NCI-H187 (cell line): ENCODE results near the gene ZDHHC14.
"Not testable (repeated sequence)": the region's sequence is repeated elsewhere in the genome, so short reads cannot be mapped to it uniquely, and the experiment has no call there.

ENCODE experiments used
- DNase-seq, 2 experiments: peaks; one replicate each; lab custom pipeline; 2025; lab: John Stamatoyannopoulos, UW

Gene ZDHHC14

DNA sequence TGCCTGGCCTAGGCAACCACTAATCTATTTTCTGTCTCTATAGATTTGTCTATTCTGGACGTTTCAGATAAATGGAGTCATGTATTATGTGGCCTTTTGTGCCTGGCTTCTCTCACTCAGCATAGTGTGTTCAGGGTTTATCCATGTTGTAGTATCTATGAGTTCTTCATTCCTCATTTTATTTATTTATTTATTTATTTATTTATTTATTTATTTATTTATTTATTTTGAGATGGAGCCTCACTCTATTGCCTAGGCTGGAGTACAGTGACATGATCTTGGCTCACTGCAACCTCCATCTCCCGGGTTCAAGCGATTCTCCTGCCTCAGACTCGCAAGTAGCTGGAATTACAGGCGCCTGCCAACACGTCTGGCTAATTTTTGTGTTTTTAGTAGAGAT lies 86.3 kb downstream of the ZDHHC14 start:
- DNase-seq, result not testable (repeated sequence)

DNA sequence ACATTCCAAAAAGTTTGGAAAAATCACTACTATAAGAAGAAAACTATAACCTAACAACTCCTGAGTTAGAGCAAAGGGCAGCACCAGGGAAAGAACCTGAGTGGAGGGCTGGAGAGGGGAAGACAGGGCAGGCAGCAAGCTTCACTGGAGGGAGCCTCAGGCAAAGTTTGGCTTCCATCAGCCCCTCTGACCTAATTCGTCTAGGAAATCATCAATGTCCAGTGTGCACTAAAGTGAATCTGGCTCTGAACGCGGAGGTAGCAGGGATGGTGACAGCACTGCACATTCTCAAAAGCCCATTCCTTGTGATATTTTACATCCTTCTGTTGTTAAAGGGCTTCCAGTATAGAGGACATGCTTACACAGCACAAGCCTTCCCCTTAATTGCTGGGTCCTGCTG lies 87.1 kb downstream of the ZDHHC14 start:
- DNase-seq, result no peak

DNA sequence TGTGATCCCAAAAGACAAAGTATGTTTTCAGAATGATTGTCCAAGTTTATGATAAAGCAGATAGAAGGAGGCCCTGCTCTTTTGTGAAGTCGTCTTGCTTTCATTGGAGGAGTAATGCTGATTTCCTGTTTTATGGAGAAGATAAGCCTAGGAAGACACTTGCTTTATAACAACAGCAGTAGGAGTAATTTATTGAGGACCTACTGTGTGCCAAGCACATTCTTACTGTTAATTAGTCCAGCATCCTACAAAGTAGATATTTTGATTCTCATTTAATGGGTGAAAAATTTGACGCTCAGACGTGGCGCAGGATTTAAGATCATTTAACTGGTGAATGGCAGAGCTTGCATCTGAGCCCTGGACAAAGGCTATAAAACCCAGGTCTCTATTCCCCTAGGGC lies 87.6 kb downstream of the ZDHHC14 start:
- no peak for DNase-seq

DNA sequence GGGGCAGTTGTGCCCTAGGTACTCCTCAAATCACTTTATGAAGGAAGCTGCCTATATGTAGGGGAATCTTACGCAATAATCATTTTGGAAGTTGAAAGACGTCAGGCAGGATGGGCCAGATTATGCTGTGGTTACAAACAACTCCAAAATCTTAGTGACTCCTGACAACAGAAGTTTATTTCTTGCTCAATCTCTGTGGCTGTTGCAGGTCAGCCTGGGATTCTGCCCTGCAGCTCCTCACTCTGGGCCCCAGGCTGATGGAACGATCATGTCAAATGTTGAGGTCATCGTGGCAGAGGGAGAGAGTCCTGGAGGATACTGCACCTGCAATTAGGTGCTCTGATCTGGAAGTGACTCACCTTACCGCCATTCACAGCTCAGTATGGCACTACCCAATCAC lies 88.4 kb downstream of the ZDHHC14 start:
- DNase-seq, result no peak

DNA sequence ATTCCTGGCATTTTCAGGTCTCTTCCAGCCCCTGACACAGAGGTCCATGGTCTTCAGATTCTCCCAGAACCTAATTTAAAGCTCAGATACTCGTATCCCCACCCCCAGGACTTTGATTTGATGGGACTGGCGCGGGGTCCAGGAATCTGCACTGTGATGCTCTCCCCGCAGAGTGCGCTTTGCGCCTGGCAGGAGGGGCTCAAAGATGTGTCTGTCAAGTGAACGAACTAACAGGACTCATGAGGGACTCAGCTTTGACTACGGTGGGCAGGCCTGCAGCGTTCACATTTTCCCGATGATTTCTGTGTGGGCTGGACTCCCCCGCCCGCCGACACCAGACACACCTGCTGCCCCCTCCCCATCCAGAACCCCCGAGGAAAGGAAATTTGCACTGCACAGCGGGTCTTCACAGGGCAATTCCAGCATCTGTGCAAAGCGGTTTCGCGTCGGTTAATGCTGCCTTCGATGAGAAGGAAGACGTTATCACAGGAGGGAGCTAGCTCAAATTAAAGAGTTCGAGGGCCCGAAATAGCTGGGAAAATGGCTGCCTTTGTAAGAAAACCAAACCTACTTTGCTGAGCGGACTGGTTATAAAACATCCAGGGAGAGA lies 90.2 kb downstream of the ZDHHC14 start:
- DNase-seq, result no peak

DNA sequence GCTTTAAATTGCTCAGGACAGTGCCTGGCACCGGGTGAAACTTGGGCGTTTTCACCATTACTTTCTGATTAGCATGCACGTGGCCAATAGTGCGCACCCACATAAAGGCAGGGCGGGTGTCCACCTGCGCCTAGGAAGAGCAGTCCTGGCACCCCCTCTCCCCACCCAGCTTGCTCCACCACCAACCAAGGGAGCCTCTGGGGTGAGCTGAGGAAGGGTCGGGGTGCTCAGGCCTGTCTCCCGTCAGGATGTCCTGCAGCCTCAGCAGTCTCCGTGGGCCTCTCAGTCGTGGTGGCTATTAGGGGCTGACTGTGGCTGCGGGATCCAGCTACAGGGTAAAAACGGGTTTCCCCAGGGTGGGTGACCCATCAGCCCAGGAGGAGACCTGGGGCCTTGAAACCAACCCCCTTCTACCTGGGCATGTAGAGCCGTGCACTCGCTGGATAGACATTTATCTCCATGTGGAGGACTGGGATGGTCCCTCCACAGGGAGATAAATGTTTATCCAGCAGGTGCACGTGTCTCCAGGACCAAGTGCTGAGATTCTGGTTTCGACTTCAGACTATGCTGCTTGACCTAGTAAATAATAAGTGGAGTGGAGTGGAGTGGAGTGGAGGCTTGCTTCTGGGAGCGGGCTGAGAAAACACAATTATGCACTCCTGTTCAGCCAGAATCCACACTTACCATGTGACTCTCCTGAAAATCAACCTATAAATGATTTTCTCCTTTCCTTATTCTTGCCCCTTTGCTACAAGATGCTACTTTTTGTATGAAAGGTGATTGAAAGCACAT lies 91.1 kb downstream of the ZDHHC14 start:
- peak; percentile 68 to 75 for DNase-seq

DNA sequence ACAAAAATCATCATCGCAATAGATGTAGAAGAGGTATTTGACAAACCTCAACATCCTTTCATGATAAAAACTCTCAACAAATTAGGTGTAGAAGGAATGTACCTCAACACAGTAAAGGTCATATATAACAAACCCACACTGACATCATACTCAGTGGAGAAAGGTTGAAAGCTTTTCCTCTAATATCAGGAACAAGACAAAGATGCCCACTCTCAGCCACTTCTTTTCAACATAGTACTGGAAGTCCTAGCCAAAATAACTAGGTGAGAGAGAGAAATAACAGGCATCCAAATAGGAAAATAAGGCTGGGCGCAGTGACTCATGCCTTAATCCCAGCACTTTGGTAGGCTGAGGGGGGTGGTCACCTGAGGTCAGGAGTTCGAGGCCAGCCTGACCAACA lies 95.8 kb downstream of the ZDHHC14 start:
- DNase-seq, result no peak

DNA sequence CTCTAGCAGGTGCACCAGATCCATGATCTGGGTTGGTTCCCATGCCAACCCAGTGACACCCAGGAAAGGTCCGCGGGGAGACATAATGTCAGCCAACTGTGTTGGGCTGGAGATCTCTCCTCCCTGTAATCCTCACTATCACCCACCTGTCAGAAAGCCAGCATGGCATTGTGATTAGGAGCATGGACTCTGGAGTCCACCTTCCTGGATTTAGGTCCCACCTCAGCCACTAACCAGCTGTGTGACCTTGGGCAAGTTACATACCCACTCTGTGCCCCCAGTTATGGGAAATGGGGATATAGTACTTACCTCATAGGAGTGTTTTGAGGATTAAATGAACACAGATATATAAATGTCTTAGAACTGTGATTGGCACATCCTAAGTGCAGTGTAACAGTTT lies 97.9 kb downstream of the ZDHHC14 start:
- no peak for DNase-seq

DNA sequence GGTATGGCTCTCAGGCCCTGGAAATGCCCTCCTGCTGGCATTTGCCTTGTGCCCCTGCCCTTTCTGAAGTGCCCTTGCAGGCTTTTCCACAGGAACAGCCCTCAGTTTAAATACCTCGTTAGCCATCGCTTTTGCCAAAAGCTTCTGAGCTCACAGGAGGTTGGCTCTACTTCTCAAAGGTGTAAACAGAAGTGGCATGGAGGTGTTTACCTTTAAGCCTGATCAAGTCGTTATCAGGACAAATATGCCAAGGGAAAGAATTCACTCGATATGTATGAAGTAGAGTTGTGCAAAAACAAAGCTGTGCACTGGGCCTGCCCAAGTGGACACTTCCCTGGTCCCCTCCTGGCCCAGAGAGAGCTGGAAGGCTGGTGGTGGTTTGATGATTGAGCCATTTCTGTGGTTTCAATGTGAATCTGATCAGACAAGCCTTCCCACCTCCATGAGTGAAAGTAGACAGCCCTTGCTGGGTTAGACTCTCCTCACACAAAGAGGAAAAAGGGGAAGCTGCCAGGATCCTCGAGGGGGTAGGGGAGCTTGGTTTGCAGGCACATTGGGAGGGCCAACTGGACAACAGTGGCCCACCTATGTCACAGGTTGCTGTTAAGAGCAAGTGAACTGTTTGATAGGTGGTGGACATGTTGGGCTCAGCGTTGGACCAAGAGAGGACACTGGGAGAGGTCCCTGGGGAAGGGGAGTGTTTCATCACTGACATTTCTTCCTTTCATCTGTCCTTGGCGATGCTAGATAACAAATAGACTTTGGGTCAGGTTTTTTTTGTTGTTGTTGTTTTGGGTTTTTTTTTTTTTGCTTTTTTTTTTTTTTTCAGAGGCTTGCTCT lies 98.7 kb downstream of the ZDHHC14 start:
- DNase-seq, result no peak

DNA sequence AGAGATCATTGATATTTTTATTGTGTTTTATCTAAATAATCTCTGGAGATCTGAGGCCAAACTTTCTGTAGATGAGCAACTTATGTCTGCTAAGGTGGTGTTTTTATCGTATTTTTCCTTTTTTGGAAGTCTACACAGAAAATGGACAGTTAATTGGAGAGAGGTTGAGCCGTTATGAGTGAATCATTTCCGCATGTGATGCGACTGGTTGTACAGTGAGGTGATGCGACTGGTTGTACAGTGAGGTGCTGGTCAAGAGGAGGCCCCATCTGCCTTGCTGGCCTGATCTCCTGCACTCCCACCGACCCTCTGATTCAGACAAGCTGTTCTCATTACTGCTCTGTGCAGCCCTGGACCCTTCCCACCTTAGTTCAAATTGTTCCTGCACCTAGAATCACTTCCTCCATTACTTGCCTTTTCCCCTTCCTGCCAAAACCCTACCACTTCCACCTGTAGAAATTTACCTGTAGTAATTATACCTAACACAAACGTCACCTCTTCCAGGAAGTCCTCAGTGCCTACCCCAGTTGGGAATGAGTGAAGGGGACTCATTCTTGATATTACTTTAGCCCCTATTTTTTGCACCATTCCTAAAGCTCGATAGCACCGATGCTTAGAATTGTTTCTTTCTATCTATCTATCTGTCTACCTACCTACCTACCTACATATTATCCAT lies 100.3 kb downstream of the ZDHHC14 start:
- DNase-seq, result no peak

DNA sequence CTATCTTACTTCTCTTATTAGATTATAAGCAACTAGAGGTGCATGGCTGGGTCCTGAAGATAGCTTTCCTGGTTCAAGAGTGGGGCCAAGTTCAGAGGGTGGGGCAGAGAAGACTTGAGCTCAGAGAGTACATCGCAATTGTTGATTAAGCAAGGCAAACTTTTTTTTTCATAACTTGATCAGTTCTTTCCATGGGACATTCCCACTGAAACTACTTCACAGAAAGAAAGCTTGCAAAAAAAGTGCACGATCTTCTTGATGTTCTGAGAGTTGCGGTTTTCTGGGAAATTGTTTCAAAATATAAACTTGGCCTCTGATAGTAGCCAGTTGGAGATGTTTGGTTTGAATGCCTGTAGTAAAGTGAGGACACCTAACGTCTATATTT lies 100.9 kb downstream of the ZDHHC14 start:
- no peak for DNase-seq

DNA sequence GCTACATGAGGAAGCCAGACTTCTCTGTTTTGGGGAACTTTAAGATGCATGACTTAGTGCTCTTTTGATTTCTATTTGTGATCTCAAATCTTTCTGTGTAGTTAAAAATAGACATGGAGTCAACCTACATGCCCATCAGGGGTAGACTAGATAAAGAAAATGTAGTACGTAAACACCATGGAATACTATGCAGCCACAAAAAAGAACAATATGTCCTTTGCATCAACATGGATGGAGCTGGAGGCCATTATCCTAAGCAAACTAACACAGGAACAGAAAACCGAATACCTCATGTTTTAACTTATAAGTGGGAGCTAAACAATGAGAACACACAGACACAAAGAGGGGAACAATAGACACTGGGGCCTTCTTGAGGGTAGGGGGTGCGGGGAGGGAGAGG lies 102.8 kb downstream of the ZDHHC14 start:
- DNase-seq, result no peak

DNA sequence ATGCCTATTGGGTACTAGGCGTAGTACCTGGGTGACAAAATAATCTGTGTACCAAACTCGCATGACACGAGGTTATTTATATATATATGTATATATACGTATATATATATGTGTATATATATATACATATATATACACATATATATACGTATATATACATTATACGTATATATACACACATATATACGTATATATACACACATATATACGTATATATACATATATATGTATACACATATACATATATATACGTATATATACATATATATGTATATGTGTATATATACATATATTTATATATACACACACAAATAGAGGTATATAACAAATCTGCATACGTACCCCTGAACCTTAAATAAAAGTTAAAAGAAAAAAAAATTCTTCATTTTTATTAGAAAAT lies 103.2 kb downstream of the ZDHHC14 start:
- no peak for DNase-seq

DNA sequence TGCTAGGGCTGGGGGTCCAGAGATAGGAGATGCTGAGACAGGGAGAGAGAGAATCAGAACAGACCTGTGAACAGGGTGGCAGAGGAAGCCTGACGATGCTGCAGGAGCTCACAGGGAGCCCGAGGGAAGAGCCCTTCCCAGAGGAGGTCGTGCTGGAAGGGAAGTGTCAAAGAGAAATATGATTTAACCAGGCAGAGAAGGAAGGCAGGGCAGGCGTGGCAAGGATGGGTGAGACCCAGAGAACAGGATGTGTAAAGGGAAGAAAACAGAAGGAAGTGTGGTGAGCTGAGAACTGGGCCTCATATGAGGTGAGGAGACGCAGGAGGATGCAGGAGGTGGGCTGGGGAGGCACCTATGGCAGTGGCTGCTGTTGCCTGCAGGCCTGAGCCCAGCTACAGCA lies 105.6 kb downstream of the ZDHHC14 start:
- no peak for DNase-seq

DNA sequence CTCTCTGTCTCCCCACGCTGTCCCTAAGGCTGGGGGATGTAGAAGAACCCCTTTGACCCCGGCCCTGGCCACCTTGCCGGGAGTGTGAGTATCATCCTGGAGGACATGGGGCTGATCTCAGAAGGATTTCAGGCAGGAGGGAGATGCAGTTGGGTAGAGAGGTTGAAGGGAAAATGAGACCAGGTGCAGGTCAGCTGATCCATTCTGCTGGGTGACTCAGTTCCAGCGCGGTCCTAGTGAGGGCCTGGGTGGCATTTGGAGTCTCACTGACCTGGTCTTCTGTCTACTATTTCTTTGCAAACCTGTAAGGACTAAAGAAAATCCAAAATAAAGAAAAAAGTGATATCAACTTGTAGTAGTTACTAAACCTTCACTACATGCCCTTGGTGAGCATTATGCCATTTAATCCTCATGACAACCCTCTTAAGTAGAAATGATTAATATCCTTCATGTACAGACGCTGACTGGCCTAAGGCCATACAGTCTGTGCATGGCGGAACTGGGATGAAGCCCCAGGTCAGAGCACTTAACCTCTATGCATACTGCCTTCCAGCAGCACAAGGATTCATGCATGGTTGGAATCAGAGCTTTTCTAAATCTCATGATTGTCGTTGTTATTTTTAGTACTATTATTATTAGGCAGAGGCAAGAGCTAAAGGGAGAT lies 106.3 kb downstream of the ZDHHC14 start:
- DNase-seq, result no peak

DNA sequence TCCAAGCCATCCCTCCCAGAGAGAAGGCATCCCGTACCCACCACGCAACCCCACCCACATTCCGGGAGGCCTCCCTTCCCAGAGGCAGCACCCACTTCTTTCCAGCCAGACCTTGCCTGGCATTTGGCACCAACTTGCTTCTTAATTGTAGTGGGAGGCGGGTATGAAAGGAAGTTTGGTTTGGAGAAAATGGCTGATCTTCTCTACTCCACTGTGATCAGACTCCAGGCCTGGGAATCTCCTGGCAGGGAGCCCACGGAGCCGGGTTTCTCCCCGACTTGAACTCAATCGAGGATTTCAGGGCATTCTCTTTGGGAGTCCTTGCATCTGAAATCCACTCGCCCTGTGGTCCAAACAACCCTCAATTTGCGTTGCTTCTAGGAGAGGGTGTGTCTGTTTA lies 107.1 kb downstream of the ZDHHC14 start:
- no peak for DNase-seq

DNA sequence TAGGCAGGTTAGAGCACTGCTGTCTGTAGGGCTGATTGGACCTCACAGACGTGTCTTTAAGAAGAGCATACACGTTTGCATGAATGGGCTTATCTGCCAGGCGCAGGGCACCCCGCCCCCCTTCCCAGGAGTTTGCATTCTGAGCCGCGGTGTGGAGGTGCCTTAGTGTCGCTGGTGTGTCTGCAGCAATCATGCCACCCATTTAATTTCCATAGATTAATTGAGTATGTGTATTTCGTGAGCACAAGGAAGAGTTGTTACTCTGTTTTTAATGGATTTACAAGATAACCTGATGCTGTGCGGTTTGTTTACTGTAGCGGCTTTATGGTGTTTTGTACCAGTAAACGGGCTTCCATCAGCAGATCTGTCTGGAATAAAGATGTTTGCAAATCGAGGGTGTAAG lies 107.7 kb downstream of the ZDHHC14 start:
- DNase-seq, result no peak

DNA sequence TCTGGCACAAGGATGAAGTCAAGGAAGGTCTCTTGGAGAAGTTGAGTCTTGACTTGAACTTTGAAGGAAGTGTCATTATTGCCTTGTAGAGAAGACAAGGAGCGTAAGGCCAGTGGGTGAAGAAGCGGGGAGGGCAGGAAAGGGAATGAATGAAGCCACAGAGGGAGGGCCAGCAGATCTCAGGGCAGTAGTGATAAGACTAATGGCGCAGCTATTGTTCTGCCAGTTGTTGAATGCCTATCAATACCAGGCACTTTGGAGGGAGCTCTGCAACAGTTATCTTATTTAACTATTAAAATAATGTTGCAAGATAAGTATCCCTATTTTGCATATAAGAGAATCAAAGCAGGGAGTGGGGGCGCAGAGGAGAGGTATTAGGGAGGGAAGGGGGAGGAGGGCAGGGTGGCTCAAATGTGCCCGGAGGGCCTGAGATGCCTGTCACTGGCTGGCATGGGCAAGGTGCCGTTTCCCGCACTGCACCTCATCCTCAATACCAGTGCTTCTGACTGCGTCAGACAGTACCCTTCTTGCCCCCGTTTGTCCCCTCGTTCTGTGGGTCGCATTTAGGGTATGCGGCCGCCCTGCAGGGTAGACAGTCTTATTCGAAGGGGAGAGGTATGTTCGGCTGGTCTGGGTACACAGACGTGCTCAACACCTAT lies 109.8 kb downstream of the ZDHHC14 start:
- DNase-seq, result no peak

DNA sequence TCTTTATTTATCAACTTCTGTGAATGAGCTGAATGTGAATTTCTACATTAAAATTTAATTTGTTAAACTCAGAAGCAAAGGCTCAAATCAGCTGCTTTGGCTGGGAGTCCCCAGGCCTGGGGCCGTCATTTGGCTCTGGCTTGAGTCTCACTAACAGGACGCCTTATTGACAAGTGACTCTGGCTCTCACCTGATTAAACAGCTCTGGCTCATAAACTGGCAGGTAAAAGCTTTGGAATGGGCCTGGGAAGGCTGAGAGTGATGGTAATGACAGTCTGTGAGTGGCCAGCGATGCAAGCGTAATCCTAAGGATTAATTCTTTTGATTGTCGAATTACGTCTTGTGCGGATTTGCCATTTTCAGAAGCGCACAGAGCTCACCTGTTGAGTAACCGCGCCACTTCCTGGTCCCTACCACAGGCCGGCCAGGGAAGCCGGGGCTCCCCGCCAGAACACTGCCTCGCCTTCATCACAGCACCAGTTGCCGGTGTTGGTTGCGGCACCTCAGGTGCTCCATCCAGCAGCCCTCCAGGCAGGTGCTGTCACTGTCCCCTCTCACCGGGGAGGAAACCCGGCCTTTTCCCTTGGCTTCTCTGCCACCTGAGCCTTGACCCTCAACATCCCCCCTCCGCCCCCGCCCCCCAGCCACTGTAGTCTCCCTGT lies 110.7 kb downstream of the ZDHHC14 start:
- DNase-seq, result no peak

DNA sequence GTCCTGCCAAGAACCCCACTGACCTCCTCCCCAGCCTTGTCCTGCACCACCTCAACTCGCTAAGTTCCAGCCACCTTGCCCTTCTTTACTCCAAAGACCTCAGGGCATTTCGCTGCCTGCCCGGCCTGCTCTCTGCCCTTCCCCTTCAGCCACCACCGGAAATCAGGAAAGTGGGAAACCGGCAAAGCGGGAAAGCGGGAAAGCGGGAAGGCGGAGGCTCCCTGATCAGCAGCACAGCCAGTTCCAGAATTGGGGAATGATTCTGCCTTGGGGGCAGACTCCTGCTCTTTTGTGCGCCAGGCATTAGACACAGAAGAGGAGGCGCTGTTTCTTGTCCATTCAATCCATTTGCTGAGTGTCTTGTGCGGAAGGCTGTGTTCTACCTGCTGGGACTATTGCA lies 111.3 kb downstream of the ZDHHC14 start:
- DNase-seq, result no peak

DNA sequence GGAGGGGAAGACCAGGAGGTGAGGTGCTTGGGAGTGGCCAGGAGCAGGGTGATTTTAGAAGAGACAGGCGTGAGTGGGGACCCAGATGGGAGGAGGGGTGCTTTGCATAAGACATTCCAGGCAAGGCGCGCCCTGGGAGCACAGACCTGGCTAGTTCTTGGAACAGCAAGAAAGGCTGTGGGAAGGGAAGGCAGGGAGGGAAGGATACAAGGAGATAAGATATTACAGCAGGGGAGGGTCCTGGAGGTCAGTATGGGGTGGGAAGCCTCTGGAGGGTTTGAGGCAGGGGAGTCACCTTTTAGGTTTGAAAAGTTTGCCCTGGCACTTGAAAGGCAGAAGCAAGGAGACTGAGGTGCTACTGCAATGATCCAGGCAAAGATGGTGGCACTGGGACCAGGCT lies 111.8 kb downstream of the ZDHHC14 start:
- no peak for DNase-seq
